Activated T-helper 9 cell treated with anti-CD3 and anti-CD28 coated beads, Interleukin-2, amount 50 U/mL, for 16 hours (primary cell): ENCODE measurements around the gene HSH2D.

Experiments
- DNase-seq: peaks from one replicate; pipeline ENCODE4 v3.0.0-alpha.2; 2020; ENCODE audit warnings: low read depth

The HSH2D gene

DNA sequence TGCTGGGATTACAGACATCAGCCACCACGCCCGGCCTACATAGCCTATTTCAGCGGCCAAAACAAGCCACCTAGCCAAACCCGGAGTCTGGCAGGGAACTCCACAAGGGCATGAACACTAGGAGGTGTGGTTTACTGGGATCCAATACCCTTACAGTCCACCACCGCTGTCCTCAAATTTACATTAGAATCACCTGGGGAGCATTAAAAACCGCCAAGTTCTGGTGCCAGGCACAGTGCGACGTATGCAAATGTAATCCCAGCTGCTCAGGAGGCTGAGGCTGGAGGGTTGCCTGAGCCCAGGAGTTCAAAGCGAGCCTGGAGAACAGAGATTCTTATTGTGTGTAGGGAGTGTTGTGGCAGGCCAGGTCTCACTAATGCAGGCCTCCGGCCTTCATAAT, 50.0 kb downstream of the HSH2D start:
- DNase-seq, result no peak

GRCh38 chr19:16197188-16197621, 53.7 kb downstream of the HSH2D start:
- no peak for DNase-seq

GRCh38 chr19:16197622-16198369, 54.3 kb downstream of the HSH2D start, which contains the start of gene AP1M1:
AP1M1 (plus strand) TSS chr19:16197911; CDS start chr19:16198027, 116 bp downstream.
- peak; percentile 99 for DNase-seq

DNA sequence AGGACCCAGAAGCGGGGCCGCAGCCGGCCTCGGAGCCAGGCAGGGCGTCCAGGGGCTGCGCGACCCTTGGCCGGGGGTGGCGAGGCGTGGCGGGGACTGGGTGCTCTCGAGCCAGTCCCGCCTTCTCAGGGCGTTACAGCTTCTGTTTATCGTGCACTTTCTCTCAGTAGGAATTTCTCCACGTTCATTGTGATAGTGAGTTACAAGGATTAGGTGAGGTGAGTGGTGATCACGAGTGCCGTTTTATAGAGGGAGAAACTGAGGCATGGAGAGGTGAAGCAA, 54.8 kb downstream of the HSH2D start:
- DNase-seq, result no peak

- DNase-seq, result no peak
Measured at GRCh38 chr19:16199275-16199932, 55.9 kb downstream of the HSH2D start.

GRCh38 chr19:16200038-16201010, 56.8 kb downstream of the HSH2D start:
- DNase-seq, result no peak

DNA sequence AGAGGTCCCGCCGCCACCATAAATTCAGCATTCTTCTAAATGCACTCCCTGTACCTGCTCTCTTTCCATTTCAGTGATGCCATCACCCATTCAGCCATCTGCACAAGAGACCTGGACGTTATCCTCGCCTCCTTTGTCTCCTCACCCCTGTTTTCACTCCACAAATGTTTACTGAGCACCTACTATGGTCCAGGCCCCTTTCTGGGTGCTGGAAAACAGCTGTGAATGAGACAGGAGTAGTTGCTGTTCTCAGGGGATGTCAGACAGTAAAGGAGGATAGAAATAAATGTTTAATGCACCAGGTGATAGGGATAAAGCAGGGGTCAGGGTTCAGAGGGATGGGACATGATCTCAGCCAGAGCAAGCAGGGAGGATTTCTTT, 57.5 kb downstream of the HSH2D start:
- DNase-seq, result no peak

GRCh38 chr19:16202320-16203255, 59.1 kb downstream of the HSH2D start:
- DNase-seq, result no peak

DNA sequence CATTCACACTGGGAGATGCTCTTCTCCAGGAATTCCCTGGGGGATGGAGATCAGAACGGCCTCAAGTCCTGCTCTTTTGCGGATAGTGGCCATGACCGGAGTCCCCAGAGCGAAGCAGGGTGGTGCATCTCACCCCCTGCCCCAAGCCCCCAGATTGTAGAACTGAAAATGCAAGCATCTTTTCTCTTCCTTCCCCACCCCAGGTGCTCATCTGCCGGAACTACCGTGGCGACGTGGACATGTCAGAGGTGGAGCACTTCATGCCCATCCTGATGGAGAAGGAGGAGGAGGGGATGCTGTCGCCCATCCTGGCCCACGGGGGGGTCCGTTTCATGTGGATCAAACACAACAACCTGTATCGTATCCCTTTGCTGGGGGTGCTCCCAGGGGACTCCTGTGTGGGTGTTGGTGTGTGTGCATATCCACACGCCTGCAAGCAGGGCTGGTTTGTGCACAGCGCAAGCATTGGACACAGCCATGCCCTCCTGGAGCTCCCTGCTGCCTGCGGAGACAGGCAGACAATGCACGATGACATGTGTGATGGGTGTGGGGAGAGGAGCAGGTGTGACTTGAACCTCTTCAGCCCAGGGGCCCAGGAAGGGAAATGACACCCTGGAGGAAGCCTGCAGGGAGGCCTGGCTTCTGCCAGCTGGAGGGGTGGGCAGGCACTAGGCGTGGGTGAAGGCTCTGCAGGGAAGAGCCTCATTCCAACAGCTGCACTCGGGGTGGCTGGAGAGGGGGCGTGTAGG, 59.9 kb downstream of the HSH2D start:
- no peak for DNase-seq

DNA sequence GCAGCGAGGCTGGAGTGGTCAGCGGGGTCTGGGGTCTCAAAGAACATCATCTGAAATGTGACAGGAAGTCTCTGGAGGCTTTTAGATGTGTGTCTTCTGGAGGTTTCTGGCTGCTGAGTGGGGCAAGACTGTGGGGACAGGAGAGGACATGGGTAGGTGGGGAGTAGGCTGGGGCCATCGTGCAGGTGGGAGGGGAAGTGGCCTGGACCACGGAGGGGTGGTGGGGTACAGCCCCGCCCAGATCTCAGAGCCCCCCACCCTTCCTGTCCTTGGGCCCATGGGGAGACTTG, 60.5 kb downstream of the HSH2D start:
- no peak for DNase-seq

DNA sequence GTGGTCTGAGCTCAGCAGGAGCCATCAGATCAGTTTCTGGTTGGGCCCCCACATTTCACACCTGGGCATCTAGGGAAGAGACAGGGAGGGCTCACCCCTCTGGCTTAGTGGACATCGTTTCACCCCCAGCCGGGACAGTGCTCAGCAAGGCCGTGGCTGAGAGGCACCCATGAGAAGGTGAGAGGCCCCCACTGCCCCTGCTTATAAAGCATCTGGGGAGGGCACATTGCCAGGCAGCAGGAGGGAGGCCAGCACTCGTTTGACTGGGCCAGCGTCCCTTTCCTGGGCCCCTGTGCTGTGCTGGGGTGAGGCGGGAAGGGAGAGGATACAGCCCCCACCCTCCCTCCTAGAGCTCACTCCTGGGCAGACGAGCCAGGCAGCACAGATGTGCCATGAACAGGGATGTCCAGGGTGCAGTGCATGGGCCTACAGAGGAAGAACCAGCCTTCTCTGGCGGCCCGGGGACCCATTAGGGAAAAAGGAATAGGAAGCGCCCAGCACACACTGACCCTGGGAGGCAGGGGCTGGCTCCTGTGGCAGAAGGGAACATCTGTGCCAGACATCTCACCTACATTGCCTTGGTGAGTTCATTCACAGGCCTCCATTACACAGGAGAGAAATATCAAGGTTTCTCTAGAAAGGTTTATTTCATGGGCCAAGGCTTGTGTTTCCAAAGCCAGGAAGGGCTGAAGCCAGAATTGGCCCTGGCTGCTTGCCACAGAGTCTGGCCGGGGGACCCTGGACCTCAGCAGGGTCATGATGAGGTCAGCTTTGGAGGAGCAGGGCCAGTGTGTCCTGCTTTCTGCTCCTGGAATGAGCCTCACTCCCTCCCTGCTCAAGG, 61.9 kb downstream of the HSH2D start:
- DNase-seq, result no peak

- no peak for DNase-seq
Measured at GRCh38 chr19:16206046-16206605, 62.6 kb downstream of the HSH2D start.

GRCh38 chr19:16206637-16207036, 63.2 kb downstream of the HSH2D start:
- DNase-seq, result no peak

DNA sequence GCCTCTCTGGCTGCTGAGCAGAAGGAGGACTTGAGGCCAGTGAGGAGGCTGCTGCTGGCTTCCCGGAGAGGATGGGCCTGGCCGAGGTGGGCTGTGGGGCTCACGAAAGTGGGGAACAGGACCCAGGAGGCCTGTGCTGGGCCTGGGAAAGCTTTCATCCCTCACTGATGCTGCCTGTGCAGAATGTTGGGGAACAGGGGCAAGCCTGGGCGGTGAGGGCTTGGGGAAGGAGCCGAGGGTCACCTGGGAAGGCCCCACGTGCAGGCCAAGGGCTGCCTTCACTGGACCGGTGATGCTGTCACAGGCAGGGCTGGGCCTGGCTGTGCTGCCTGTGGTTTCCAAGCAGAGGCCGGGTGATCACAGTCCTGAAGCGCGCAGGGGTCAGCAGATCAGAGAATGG, 63.6 kb downstream of the HSH2D start:
- DNase-seq, result no peak

DNA sequence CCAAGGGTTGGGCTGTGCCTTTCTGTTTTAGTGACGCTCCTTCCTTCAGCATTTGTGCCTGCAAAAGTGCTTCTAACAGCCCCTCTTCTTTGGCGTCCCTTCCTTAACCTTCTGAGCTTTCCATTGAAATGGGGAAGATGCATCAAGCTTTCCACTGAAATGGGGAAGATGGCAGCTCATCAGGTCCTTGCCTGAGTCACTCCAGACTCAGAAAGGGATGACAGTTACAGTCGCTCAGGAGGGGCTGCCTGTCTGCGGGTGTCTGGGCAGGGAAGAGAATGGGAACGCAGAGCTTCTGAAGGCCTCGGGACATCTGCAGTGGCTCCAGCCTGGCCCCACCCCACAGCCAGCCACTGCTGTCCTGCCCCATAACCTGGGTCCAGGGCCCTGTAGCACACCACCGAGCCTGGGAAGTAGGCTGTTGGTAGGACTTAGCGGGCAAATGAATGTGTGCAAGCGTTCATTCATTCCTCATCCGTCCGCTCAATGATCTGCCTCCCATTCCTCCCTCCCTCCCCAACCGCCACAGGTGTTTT, 64.1 kb downstream of the HSH2D start:
- no peak for DNase-seq
